GM18498 (cell line): ENCODE measurements around the gene ATP6V1F.

Experiments
- ATAC-seq: cut with Tn5 transposase; IDR thresholded peaks from one replicate; pipeline ENCODE4 v1.9.1; 2021; ENCODE audit warnings: mild to moderate bottlenecking, moderate library complexity; ENCODE audit not compliant: unreplicated experiment

ATP6V1F gene

GRCh38 chr7:128914566-128915151 is 52.0 kb downstream of the ATP6V1F start:
- peak; percentile 54 for ATAC-seq

- no peak for ATAC-seq
Observed at GRCh38 chr7:128915271-128915819, 52.7 kb downstream of the ATP6V1F start.
